MCF 10A (cell line): ENCODE data around the gene P3H3. TPM values are rescaled to one million over a fixed set of nuclear protein-coding genes. Genes with fewer than 3 reads are reported as not detected.

Experiments
- BruUV-seq: library from RNA; stranded (reverse); fragments of 400-500 nt; replicated peaks from 2 replicates; lab custom pipeline; 2021; lab: Mats Ljungman, UMichigan
- CTCF ChIA-PET: fragments of 300-600 bp; sonication (Branson Sonifier 250); formaldehyde crosslinking; extraction: SDS; loops from one replicate; lab custom pipeline; 2021; ENCODE audit warnings: antibody characterized with exemption, inconsistent platforms; lab: Yijun Ruan, JAX
- POLR2A ChIA-PET: fragments of 300-600, 350-650 bp; sonication (Branson Sonifier 250); formaldehyde crosslinking; extraction: SDS; loops from one replicate; lab custom pipeline; 2020; ENCODE audit warnings: antibody characterized with exemption, inconsistent platforms; lab: Yijun Ruan, JAX
- DNase-seq: peaks from one replicate; pipeline ENCODE4 v3.0.0-alpha.2; 2018; ENCODE audit not compliant: unreplicated experiment
- H3K27ac Mint-ChIP-seq: one replicate; pipeline ENCODE4 v1.8.0; 2022; ENCODE audit warnings: mild to moderate bottlenecking, low read depth, mixed read lengths; ENCODE audit not compliant: unreplicated experiment
- H3K27me3 Mint-ChIP-seq: one replicate; pipeline ENCODE4 v1.8.0; 2022; ENCODE audit warnings: mixed read lengths; ENCODE audit not compliant: insufficient read depth, unreplicated experiment
- H3K36me3 Mint-ChIP-seq: one replicate; pipeline ENCODE4 v1.8.0; 2022; ENCODE audit warnings: mild to moderate bottlenecking, moderate library complexity, mixed read lengths; ENCODE audit not compliant: insufficient read depth, unreplicated experiment
- H3K4me1 Mint-ChIP-seq: one replicate; pipeline ENCODE4 v1.8.0; 2022; ENCODE audit warnings: mixed read lengths; ENCODE audit not compliant: insufficient read depth, unreplicated experiment
- H3K4me3 Mint-ChIP-seq: one replicate; pipeline ENCODE4 v1.8.0; 2022; ENCODE audit warnings: mild to moderate bottlenecking, moderate library complexity, mixed read lengths; ENCODE audit not compliant: unreplicated experiment
- H3K9me3 Mint-ChIP-seq: one replicate; pipeline ENCODE4 v1.8.0; 2022; ENCODE audit warnings: mixed read lengths; ENCODE audit not compliant: unreplicated experiment
- intact Hi-C: fragments of 100-400 bp; cut with micrococcal nuclease; formaldehyde crosslinking; loops from 2 replicates; pipeline ENCODE4 v1.14.1; 2022
- total RNA-seq: library from RNA; stranded (reverse); gene quantifications from 2 replicates; pipeline ENCODE4 v1.2.3, GENCODE V29; 2022
- TF ChIP-seq, protein P1 (sequence below): fragments of 200-600 bp; IDR thresholded peaks from one replicate; pipeline ENCODE4 v1.8.0; 2022; ENCODE audit warnings: antibody characterized with exemption, mild to moderate bottlenecking; ENCODE audit not compliant: unreplicated experiment

Gene P3H3
- total RNA-seq, 1 experiment from 2014 or later = 0.47 TPM

GRCh38 chr12:6837370-6838060, 9.3 kb downstream of the P3H3 start:
- CTCF ChIA-PET = interaction anchor here (0.5 to 3.5 kb wide), 9 partner anchors 12 to 611 kb away, joined by 3 to 22 read pairs (median 3); partner anchors contain the start of genes CDCA3 and USP5
- Mint-ChIP-seq H3K27ac (no peak overlapping the region), H3K4me1 (no peaks in the 10 kb centered on the region), H3K9me3 (no peaks in the 10 kb centered on the region), H3K4me3 (no peak overlapping the region), H3K27me3 (no peaks in the 10 kb centered on the region), H3K36me3 (no peaks in the 10 kb centered on the region)
- POLR2A ChIA-PET = no interaction called here
- TF ChIP-seq, protein P1, sequence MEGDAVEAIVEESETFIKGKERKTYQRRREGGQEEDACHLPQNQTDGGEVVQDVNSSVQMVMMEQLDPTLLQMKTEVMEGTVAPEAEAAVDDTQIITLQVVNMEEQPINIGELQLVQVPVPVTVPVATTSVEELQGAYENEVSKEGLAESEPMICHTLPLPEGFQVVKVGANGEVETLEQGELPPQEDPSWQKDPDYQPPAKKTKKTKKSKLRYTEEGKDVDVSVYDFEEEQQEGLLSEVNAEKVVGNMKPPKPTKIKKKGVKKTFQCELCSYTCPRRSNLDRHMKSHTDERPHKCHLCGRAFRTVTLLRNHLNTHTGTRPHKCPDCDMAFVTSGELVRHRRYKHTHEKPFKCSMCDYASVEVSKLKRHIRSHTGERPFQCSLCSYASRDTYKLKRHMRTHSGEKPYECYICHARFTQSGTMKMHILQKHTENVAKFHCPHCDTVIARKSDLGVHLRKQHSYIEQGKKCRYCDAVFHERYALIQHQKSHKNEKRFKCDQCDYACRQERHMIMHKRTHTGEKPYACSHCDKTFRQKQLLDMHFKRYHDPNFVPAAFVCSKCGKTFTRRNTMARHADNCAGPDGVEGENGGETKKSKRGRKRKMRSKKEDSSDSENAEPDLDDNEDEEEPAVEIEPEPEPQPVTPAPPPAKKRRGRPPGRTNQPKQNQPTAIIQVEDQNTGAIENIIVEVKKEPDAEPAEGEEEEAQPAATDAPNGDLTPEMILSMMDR = no peak
- DNase-seq = no peak
- BruUV-seq = no TSS peak
- intact Hi-C loops = no loop called here

DNA sequence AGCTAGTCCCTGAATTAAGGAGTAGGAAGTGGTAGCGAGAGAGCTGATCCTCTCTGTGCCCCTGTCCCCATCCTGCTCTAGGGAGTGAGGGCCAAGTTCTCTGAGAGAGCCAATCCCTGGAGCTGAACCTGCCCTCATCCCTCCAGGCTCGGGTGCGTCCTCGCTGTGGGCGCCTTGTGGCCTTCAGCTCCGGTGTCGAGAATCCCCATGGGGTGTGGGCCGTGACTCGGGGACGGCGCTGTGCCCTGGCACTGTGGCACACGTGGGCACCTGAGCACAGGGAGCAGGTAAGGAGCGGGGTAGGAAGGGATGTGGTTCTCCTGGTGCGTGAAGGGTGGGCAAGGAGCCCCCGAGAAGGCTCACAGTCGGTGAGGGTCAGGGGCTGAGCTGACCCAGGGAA, 10.6 kb downstream of the P3H3 start:
- BruUV-seq = no TSS peak
- Mint-ChIP-seq H3K4me1 (no peaks in the 10 kb centered on the region), H3K36me3 (no peaks in the 10 kb centered on the region), H3K27me3 (no peaks in the 10 kb centered on the region), H3K9me3 (no peaks in the 10 kb centered on the region), H3K27ac (no peak overlapping the region), H3K4me3 (no peak overlapping the region)
- TF ChIP-seq, protein P1 = no peak
- CTCF ChIA-PET = interaction anchor here (0.6 to 3.1 kb wide), 6 partner anchors 10 to 348 kb away, joined by 3 to 18 read pairs (median 5); partner anchors contain the start of genes CDCA3, MLF2 and TPI1
- POLR2A ChIA-PET = interaction anchor here (1.1 kb wide), 1 partner anchor 12 kb away, joined by 3 read pairs; the partner anchor contains the start of gene CDCA3
- intact Hi-C loops = no loop called here
- no peak for DNase-seq

DNA sequence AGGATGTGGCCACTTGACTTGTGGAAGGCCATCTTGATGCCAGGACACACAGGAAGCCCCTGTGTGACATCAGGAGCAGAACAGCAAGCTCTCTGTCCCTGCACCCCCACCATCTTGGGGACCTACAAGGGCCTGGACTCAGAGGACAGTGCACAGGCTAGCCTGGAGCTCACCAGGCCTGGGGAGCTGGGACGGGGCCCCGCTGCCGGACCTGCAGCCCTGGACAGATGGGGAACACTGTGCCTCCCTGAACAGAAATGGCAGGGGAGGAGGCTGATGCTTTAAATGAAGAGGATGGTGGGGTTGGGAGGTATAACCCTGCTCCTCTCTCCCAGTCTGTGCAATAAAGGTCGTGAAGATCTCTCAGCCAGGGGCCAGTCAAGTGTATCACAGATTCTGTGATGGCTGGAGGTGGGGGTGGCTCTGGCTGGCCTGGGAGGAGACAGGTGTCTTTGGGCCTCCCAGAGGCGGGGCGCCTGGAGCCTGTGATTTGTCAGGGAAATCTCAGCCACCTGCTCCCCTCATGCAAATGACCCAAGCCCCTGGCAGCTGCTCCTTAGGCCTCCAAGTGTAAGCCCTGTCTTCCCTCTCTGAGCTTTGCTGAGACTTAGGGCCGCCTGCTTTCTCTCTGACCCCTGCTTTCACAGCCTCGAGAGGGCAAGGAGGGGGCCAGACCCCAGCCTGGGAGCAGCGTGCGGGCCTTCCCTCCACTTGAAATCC, 11.4 kb downstream of the P3H3 start:
- Mint-ChIP-seq H3K27me3 (no peaks in the 10 kb centered on the region), H3K4me1 (no peaks in the 10 kb centered on the region), H3K36me3 (no peaks in the 10 kb centered on the region), H3K9me3 (no peaks in the 10 kb centered on the region), H3K27ac (no peak overlapping the region), H3K4me3 (no peak overlapping the region)
- ChIA-PET CTCF (interaction anchor here (0.5 to 3.1 kb wide), 7 partner anchors 9 to 180 kb away, joined by 3 to 18 read pairs (median 5); partner anchors contain the start of genes MLF2 and TPI1), POLR2A (interaction anchor here (1.6 kb wide), 1 partner anchor 13 kb away, joined by 6 read pairs; the partner anchor contains the start of gene USP5)
- BruUV-seq = no TSS peak
- TF ChIP-seq, protein P1 = no peak
- DNase-seq = no peak
- intact Hi-C loops = no loop called here

- CTCF ChIA-PET = interaction anchor here (0.6 to 3.1 kb wide), 8 partner anchors 8 to 826 kb away, joined by 3 to 18 read pairs (median 3); partner anchors contain the start of genes MLF2, SPSB2 and TPI1
These were observed 12.1 kb downstream of the P3H3 start for GRCh38 chr12:6840330-6840729.

More at GRCh38 chr12:6840330-6840729, 12.1 kb downstream of the P3H3 start:
- Mint-ChIP-seq H3K9me3 (no peaks in the 10 kb centered on the region), H3K4me3 (no peak overlapping the region), H3K27ac (no peak overlapping the region), H3K4me1 (no peaks in the 10 kb centered on the region), H3K36me3 (no peaks in the 10 kb centered on the region), H3K27me3 (no peaks in the 10 kb centered on the region)
- no TSS peak for BruUV-seq
- POLR2A ChIA-PET = interaction anchor here (1.6 kb wide), 1 partner anchor 12 kb away, joined by 6 read pairs; the partner anchor contains the start of gene USP5
- TF ChIP-seq, protein P1 = no peak
- no peak for DNase-seq
- intact Hi-C loops = no loop called here
